AG20443 (cell line): ENCODE data around the gene DYNLT3.

Experiments used
- DNase-seq: peaks from one replicate; pipeline ENCODE4 v3.0.0; 2012; ENCODE audit warnings: low spot score, mixed read lengths

The DYNLT3 gene

GRCh38 chrX:37846934-37847732 is at the start of gene DYNLT3:
Gene DYNLT3, minus strand, starts transcription at chrX:37847571. Its CDS starts 61 bp downstream, at chrX:37847510.
- DNase-seq = peak; percentile 89

DNA sequence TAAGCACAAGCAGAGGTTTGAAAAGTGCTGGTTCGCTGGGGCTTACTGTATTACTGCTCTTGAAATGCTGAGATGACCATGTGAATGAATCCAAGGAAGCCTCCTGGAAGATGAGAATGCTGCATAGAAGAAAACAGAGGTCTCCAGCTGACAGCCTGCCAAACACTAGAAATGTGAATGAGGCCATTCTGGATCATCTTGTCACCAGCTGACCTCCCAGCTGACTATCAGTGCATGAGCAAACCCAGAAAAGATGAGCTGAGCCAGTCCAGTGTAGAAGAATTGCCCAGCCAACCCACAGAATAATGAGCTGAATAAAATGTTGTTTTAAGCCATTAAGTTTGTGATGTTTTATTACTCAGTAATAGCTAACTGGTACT is 49.1 kb upstream of the DYNLT3 start:
- DNase-seq = peak; percentile 3

DNA sequence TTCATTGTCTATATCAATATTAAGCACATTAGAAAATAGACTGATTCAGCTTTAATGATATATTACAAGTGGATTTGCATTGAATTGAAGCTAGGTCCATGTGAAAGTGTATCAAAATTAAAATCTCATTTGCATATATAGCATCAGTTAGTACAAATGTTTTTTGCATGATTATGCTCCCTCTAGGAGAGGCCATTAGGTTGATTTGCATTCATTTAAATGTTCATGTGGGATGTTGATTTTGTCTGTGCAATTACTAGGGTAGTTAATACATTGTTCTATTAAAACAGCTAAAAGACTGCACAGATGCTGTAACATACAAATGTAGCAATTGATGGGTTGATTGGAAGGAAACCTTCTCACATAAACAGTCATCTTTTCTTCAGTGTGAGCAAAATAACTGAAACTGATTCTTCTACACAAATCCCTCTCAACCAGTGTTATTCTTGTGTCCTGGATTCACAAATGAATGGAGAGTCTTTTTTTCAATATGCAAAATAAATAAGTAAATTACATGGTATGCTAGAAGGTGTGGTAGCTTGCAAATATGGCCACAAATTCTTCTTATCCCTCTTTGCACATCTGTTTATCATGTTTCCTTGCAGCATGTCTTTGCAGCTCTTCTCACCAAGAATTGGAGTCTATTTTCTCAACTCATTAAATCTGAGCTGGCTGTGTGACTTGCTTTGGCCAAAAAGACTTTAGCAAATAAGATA is 48.6 kb upstream of the DYNLT3 start:
- no peak for DNase-seq

GRCh38 chrX:37894725-37895124 is 47.4 kb upstream of the DYNLT3 start:
- DNase-seq = no peak

DNA sequence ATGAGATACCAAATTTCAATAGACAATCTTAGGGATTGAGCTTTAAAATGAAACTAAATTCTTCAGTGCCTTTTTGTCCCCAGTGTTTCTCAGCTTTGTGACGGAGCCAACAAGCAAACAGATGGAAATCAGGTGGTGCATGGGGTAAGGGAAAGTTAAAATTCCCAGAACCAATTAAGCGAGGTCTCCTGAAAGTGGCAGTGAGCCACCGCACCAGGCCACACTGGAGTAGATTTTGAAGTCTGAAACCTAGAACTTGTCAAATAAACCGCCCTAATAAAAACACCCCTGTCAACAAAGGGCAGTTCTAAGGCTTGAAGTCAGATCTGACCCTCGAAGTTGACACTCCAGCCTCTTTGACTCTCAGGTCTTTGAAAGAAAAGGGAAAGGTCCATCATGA is 40.6 kb upstream of the DYNLT3 start:
- no peak for DNase-seq

DNA sequence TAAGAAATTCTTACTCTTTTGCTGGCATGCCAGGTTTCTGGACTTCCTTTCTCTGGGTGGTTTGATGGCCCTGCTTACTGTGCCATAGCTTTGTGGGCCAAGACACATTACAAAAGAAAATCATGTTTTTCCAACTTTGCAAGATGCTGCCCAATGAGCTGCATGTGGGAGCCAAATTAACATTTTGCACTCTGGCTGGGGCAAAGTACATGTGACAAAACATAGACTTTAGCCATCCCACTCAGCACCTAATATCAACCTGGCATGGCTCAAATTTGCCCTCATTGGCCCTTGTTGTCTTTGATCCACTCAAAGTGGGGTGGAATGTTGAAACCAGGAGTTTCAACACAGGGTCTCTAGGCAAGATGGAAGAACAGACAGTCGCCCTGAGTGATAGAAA is 40.0 kb upstream of the DYNLT3 start:
- DNase-seq = no peak

DNA sequence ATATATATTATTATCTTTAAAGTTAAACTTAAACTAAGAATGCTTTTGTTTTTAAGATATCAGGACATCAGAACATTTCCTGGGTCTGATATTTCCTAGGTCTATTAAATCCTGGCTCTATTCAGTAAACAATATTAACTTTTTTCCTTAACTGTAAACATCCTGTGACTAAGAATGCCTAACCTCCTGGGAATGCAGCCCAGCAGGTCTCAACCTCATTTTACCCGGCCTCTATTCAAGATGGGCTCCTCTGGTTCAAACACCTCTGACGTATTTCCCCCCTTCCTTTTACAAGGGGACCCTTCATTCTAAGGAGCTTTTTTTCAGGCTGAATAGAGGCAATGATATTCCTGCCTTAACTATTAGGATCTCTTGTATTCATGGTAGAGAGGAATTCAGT is 35.8 kb upstream of the DYNLT3 start:
- DNase-seq = no peak

GRCh38 chrX:37879692-37880091 is 32.3 kb upstream of the DYNLT3 start:
- DNase-seq = no peak

DNA sequence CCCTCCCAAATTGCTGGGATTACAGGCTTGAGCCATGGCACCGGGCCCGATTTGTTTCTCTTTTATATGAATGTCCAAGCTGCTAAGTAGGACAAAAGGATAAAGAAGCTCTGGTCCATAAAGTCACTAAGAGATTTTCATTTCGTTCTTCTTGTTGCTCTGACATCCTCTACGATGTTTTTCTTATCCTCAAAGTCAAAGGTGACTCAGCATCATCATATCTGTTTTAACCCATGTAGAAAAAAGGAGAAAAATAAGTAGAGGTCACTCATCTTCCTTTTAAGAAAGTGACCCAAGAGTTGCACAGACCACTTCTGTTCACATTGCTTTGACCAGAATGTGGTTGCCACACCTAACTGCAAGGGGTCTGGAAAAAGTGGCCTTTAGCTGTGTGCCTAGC is 29.3 kb upstream of the DYNLT3 start:
- no peak for DNase-seq

DNA sequence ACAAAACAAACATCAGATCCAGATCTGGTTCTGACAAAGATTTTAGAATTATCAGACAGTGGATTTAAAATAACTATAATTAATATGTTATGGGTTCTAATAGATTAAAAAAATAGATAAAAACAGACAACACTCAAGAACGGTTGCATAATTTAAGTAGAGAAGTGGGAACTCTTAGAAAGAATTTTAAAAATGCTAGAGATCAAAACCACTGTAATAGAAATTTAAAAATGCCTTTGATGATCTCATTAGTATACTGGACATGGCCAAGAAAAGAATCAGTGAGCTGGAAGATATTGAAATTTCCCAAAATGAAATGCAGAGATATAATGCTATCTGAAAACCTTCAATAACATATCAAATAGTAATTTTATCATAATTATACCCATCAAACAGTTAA is 28.3 kb upstream of the DYNLT3 start:
- DNase-seq = no peak

- no peak for DNase-seq
These were observed 25.8 kb upstream of the DYNLT3 start for GRCh38 chrX:37873220-37873619.

GRCh38 chrX:37872303-37872655 is 24.9 kb upstream of the DYNLT3 start:
- DNase-seq = no peak

DNA sequence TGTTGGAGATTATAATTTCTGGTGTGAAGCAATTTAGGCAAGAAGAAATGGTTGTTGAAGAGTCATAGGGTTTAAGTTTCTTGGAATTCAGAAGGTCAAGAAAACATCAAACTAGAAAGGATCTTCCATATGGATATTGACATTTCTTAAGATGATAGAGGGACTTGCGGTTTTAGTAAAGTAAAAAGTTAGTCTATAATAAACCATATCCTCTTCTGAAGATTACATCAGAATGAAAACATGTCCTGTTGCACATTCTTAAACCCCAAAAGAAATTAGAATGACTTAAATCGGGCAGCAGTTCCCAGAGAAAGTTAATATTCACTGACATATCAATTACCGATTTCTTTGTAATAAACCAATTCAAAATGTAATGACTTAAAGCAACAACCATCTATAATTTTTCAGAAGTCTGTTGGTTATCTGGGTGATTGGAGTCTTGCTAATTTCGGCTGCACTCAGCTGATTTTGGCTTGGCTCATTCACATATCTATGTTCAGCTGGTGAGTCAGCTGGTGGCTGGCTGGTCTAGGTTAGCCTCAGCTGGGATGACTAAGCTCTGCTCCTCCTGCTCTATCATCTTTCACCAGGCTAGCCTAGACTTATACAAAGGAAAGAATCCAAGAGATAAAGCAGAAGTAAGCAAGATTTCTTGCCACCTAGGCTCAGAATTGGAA is 24.4 kb upstream of the DYNLT3 start:
- DNase-seq = peak; percentile 84

DNA sequence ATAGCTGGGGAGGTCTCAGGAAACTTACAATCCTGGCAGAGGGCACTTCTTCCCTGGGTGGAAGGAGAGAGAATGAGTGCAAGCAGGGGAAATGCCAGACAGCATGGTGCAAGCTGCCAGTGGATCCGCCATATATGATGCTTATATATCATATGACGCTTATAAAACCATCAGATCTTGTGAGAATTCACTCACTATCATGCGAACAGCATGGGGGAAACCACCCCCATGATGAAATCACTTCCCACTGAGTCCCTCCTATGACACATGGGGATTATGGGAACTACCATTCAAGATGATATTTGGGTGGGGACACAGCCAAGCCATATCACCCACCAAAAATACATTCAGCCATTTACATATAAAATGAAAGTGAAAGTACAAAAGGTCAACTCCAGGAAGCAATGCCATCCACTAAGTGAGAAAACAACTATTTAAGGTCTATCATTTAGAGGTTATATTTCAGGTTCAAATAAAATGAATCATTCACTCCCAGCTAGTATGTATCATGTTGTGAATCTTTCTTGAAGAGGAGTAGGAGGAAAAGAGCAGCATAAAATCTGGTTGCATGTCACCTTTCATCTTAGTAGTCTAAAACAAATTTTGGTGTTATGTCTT is 20.3 kb upstream of the DYNLT3 start:
- no peak for DNase-seq

- DNase-seq = no peak
These were observed 16.4 kb upstream of the DYNLT3 start for GRCh38 chrX:37863728-37864127.

DNA sequence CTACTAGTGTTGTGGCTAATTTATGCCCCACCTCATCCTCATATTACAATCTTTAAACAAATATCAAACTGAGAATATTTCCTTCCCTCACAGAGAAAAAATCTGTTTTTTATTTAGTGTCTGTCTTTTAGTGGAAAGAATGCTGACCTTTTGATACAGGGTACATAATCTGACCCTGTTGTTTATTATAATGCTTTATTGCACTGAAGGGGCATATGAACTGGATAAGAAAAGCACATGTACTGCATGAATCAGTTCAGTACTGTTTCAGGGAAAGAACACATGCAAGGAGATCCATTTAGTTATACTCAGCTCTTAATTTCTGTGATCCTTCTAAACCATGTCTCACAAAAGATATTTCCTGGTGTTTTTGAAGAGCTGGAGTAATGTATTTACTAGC is 15.5 kb upstream of the DYNLT3 start:
- no peak for DNase-seq

DNA sequence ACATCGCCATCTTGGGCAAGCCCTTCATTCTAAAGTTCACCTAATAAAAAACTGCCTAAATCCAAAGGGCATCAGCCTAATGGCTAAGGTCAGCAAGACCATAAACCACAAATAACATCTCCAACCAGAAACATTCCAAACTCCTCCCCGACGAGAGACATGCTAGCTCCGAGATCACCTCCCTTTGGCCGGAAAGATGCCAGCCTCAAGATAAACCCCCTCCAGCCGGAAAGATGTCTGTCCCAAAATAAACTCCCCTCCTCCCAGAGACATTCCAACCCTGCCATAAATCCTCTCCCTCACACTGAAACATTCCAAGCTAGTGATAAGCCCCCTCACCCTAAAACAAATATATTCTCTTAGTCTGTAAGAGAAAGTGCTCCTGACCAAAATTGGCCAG is 13.3 kb upstream of the DYNLT3 start:
- no peak for DNase-seq

DNA sequence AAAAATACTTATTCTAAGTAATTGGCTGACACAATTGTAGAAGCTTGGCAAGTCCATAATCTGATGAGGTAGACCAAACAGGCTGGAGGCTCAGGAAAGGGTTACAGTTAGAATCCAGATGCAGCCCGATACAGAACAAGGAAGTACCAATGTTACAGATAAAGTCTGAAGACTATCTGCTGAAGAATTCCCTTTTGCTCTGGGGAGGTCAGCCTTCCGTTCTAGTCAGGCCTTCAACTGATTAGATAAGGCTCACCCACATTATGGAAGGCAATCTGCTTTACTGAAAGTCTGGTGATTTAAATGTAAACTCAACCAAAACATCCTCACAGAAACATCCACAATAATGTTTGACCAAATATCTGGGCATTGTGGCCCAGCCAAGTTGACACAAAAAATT is 7.4 kb upstream of the DYNLT3 start:
- DNase-seq = no peak

DNA sequence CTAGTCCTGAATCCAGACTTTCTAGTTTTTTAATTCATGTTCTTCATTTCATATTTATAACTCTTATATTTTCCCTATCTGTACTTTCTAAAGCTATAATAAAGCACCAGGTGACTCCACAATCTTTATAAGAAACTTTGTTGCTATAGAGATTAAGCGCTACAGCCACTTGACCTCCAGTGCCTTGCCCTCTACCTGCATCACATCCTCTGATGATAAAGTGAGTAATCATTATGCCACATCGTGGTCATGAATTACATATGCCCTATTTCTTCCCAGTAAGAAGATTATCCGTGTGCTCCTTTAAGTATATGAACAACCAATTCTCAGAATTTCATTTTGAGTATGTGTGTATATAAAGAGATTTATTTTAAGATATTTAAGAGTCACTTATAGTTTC is 6.8 kb upstream of the DYNLT3 start:
- DNase-seq = no peak

DNA sequence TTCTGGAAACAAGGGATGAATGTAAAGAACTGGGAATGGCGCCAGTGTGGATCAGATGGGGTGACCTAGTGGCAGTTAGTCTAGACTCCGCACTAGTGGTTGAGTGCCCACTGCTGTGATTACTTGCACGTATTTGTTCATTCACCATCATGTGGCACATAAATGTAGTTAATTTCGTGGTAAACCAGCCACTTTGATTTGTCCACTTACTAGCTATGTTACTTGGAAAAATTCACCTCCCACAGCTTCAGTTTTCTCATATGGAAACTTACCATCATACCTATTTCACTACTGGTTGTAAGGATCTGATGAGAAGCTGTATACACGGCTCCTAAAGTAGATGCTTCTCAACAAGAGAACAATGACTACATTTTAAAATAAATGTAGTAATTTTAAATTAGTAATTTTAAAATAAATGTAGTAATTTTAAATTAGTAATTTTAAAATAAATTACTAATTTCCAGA is 394 bp upstream of the DYNLT3 start:
- DNase-seq = no peak

DNA sequence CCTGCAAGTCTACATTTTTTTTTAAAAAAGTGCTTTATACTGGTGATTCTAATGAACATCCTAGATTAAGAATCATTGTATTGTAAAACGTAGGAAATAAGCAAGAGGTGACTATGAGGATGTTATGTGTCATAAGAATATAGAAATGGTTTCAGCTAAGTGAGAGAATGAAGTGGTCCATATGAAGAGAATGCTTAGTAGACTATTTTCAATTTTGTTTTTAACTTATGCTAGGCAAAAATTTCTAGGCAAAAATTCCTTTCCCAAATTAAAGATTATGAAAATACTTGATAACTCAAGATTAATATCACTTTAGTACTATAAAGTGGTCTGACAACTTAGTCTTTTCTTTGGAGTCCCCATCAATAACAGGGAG is 825 bp downstream of the DYNLT3 start:
- DNase-seq = no peak

GRCh38 chrX:37846141-37846540 is 1.2 kb downstream of the DYNLT3 start:
- DNase-seq = no peak

DNA sequence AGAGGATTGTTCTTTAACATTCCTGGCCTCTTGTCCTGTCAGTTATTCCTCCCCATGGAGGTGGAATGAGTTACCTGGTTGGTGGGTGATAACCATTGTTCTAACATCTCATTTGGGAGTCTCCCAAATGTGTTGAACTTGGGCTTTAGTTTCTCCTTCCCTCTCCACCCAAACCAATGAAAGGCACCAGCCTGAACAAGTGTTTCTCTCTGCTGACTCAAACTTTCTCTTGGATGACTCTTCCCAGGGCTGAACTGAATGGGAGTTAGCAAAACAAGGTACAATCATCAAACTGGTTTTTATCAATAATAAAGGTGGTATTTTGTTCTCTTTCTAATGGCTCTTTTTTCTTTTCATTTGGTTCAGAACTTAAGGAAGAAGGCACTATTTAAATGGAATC is 2.7 kb downstream of the DYNLT3 start:
- DNase-seq = no peak
